ENCODE results near the gene TBC1D9B.

DNA sequence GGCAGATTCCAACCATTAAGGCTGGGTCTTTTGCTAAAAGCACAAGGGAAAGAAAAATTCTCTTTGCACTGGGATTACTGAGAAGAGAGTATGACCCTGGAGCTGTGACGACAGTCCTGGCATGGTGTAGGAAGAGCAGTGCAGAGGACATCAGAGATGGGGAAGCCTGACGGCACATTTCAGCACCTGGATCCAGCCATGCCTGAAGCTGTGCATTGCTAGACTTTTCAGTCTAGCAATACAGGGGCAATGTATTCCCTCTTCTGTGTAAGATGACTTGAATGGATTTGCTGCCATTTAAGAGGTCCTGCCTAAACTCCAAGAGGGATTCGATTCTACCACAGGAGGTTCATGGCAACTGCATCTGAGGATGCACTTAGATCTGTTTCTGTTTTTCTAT, 36.7 kb downstream of the TBC1D9B start:
- TF ChIP-seq POLR2A (IDR thresholded peaks at IDR 0.05), result no peak
- TF ChIP-seq CTCF (IDR thresholded peaks at IDR 0.05), result no peak

Measured in heart left ventricle (tissue), 13 donors.